ENCODE measurements around the gene ASB15.

Gene ASB15

GRCh38 chr7:123655614-123656013 lies 54.0 kb downstream of the ASB15 start, which contains the start of gene LMOD2:
Gene LMOD2 (plus strand): TSS chr7:123655866. CDS start chr7:123655964, 98 bp downstream.
- Mint-ChIP-seq H3K27ac (no peak within 1 kb of the TSS), H3K9me3 (no peaks in the 10 kb centered on the region), H3K36me3 (no peaks in the 10 kb centered on the region), H3K27me3 (peaks cover 7% of the 10 kb centered on the region), H3K4me1 (no peaks in the 10 kb centered on the region), H3K4me3 (no peak within 1 kb of the TSS)
- DNase-seq (ENCODE audit: low spot score in 2 of 2), result no peak
- no peak for ATAC-seq (ENCODE audit: low read depth)

- Mint-ChIP-seq H3K9me3 (no peaks in the 10 kb centered on the region), H3K36me3 (no peaks in the 10 kb centered on the region), H3K27ac (no peak overlapping the region), H3K4me3 (no peak overlapping the region), H3K4me1 (no peaks in the 10 kb centered on the region), H3K27me3 (peaks cover 6% of the 10 kb centered on the region)
- DNase-seq (ENCODE audit: low spot score in 2 of 2) (no peak), ATAC-seq (ENCODE audit: low read depth) (no peak)
These were observed 55.1 kb downstream of the ASB15 start for GRCh38 chr7:123656544-123657303.

- ATAC-seq (ENCODE audit: low read depth) (no peak), DNase-seq (ENCODE audit: low spot score in 2 of 2) (no peak)
- Mint-ChIP-seq H3K4me1 (no peaks in the 10 kb centered on the region), H3K4me3 (no peak overlapping the region), H3K27ac (no peak overlapping the region), H3K9me3 (no peaks in the 10 kb centered on the region), H3K36me3 (no peaks in the 10 kb centered on the region), H3K27me3 (peaks cover 9% of the 10 kb centered on the region)
These were observed 55.7 kb downstream of the ASB15 start for GRCh38 chr7:123657304-123657685.

GRCh38 chr7:123658023-123658422 lies 56.4 kb downstream of the ASB15 start:
- Mint-ChIP-seq H3K36me3 (no peaks in the 10 kb centered on the region), H3K9me3 (no peaks in the 10 kb centered on the region), H3K4me1 (no peaks in the 10 kb centered on the region), H3K27me3 (peaks cover 11% of the 10 kb centered on the region), H3K4me3 (no peak overlapping the region), H3K27ac (no peak overlapping the region)
- ATAC-seq (ENCODE audit: low read depth) (no peak), DNase-seq (ENCODE audit: low spot score in 2 of 2) (no peak)

- ATAC-seq (ENCODE audit: low read depth) (no peak), DNase-seq (ENCODE audit: low spot score in 2 of 2) (no peak)
- Mint-ChIP-seq H3K27ac (no peak overlapping the region), H3K27me3 (peaks cover 13% of the 10 kb centered on the region), H3K9me3 (no peaks in the 10 kb centered on the region), H3K4me1 (no peaks in the 10 kb centered on the region), H3K36me3 (no peaks in the 10 kb centered on the region), H3K4me3 (no peak overlapping the region)
These were observed 59.1 kb downstream of the ASB15 start for GRCh38 chr7:123660514-123661354.

GRCh38 chr7:123661765-123662164 lies 60.1 kb downstream of the ASB15 start:
- no peaks in the 10 kb centered on the region for H3K9me3 Mint-ChIP-seq
- no peak for ATAC-seq (ENCODE audit: low read depth)
- no peak for DNase-seq (ENCODE audit: low spot score in 2 of 2)
- H3K27ac Mint-ChIP-seq, result no peak overlapping the region
- H3K27me3 Mint-ChIP-seq, result peaks cover 13% of the 10 kb centered on the region
- H3K36me3 Mint-ChIP-seq, result no peaks in the 10 kb centered on the region
- no peaks in the 10 kb centered on the region for H3K4me1 Mint-ChIP-seq
- H3K4me3 Mint-ChIP-seq, result no peak overlapping the region

- H3K9me3 Mint-ChIP-seq, result no peaks in the 10 kb centered on the region
- no peaks in the 10 kb centered on the region for H3K4me1 Mint-ChIP-seq
- ATAC-seq (ENCODE audit: low read depth) (no peak), DNase-seq (ENCODE audit: low spot score in 2 of 2) (no peak)
- no peak overlapping the region for H3K27ac Mint-ChIP-seq
- H3K36me3 Mint-ChIP-seq, result no peaks in the 10 kb centered on the region
- H3K27me3 Mint-ChIP-seq, result peaks cover 11% of the 10 kb centered on the region
- H3K4me3 Mint-ChIP-seq, result no peak overlapping the region
These were observed 60.7 kb downstream of the ASB15 start for GRCh38 chr7:123662293-123662692.

- ATAC-seq (ENCODE audit: low read depth), result no peak
- no peak for DNase-seq (ENCODE audit: low spot score in 2 of 2)
- Mint-ChIP-seq H3K4me1 (no peaks in the 10 kb centered on the region), H3K36me3 (no peaks in the 10 kb centered on the region), H3K9me3 (no peaks in the 10 kb centered on the region), H3K27ac (no peak overlapping the region), H3K27me3 (peaks cover 11% of the 10 kb centered on the region), H3K4me3 (no peak overlapping the region)
These were observed 61.1 kb downstream of the ASB15 start for GRCh38 chr7:123662755-123663154.

GRCh38 chr7:123663200-123663599 lies 61.6 kb downstream of the ASB15 start:
- no peak for DNase-seq (ENCODE audit: low spot score in 2 of 2)
- Mint-ChIP-seq H3K4me1 (no peaks in the 10 kb centered on the region), H3K27me3 (peaks cover 10% of the 10 kb centered on the region), H3K9me3 (no peaks in the 10 kb centered on the region), H3K36me3 (no peaks in the 10 kb centered on the region), H3K4me3 (no peak overlapping the region), H3K27ac (no peak overlapping the region)
- ATAC-seq (ENCODE audit: low read depth), result no peak

- Mint-ChIP-seq H3K27me3 (peaks cover 10% of the 10 kb centered on the region), H3K27ac (no peak overlapping the region), H3K4me3 (no peak overlapping the region), H3K9me3 (no peaks in the 10 kb centered on the region), H3K4me1 (no peaks in the 10 kb centered on the region), H3K36me3 (no peaks in the 10 kb centered on the region)
- ATAC-seq (ENCODE audit: low read depth) (no peak), DNase-seq (ENCODE audit: low spot score in 2 of 2) (no peak)
These were observed 63.5 kb downstream of the ASB15 start for GRCh38 chr7:123665157-123665556.

- Mint-ChIP-seq H3K4me3 (no peak overlapping the region), H3K9me3 (no peaks in the 10 kb centered on the region), H3K36me3 (no peaks in the 10 kb centered on the region), H3K4me1 (no peaks in the 10 kb centered on the region), H3K27ac (no peak overlapping the region), H3K27me3 (peaks cover 9% of the 10 kb centered on the region)
- ATAC-seq (ENCODE audit: low read depth) (no peak), DNase-seq (ENCODE audit: low spot score in 2 of 2) (no peak)
These were observed 64.3 kb downstream of the ASB15 start for GRCh38 chr7:123665896-123666295.

- ATAC-seq (ENCODE audit: low read depth) (no peak), DNase-seq (ENCODE audit: low spot score in 2 of 2) (no peak)
- Mint-ChIP-seq H3K4me1 (no peaks in the 10 kb centered on the region), H3K27me3 (peaks cover 9% of the 10 kb centered on the region), H3K27ac (no peak overlapping the region), H3K36me3 (no peaks in the 10 kb centered on the region), H3K9me3 (no peaks in the 10 kb centered on the region), H3K4me3 (no peak overlapping the region)
These were observed 64.9 kb downstream of the ASB15 start for GRCh38 chr7:123666492-123666891.

GRCh38 chr7:123669485-123669884 lies 67.9 kb downstream of the ASB15 start:
- no peak for DNase-seq (ENCODE audit: low spot score in 2 of 2)
- ATAC-seq (ENCODE audit: low read depth), result no peak
- Mint-ChIP-seq H3K27me3 (peaks cover 3% of the 10 kb centered on the region), H3K27ac (no peak overlapping the region), H3K9me3 (no peaks in the 10 kb centered on the region), H3K4me1 (no peaks in the 10 kb centered on the region), H3K36me3 (no peaks in the 10 kb centered on the region), H3K4me3 (no peak overlapping the region)

- no peak overlapping the region for H3K27ac Mint-ChIP-seq
- peaks cover 1% of the 10 kb centered on the region for H3K27me3 Mint-ChIP-seq
These were observed 71.6 kb downstream of the ASB15 start for GRCh38 chr7:123673137-123673732.

More at GRCh38 chr7:123673137-123673732, 71.6 kb downstream of the ASB15 start:
- Mint-ChIP-seq H3K4me3 (no peak overlapping the region), H3K9me3 (no peaks in the 10 kb centered on the region), H3K4me1 (no peaks in the 10 kb centered on the region), H3K36me3 (no peaks in the 10 kb centered on the region)
- ATAC-seq (ENCODE audit: low read depth) (no peak), DNase-seq (ENCODE audit: low spot score in 2 of 2) (no peak)

Measured in memory B cell (primary cell).